Measurements from ENCODE around the gene PRR14. TPM values are rescaled to one million over a fixed set of nuclear protein-coding genes. Genes with fewer than 3 reads are reported as not detected.
"Not testable (repeated sequence)": the region's sequence is repeated elsewhere in the genome, so short reads cannot be mapped to it uniquely, and the experiment has no call there.

Gene PRR14
- total RNA-seq, 2 donors from 2014 or later: 37.0 to 70.3 TPM

DNA sequence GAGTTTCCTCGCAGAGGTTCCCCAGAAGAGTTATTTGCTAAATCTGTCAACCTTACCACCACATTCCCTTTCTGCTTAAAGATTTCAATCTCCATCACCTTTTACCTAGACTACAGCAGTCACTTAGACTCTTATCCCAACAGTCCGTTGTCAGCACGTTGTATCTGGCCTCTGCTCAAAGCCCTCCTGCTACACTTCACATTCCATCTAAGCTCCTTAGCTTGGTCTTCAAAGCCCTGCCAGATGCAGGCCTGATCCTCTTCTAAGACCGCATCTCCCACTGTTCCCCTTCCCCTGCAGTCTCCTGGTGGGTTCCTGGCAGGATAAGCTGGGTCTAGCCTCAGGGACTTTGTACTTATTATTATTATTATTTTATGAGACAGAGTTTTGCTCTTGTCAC lies 37.9 kb downstream of the PRR14 start:
- no peak overlapping the region for H3K27ac ChIP-seq
- no peaks in the 10 kb centered on the region for H3K4me1 ChIP-seq
- H3K27me3 ChIP-seq: no peaks in the 10 kb centered on the region
- H3K4me3 ChIP-seq: no peak overlapping the region
- intact Hi-C loops (cut with DNase I): no loop called here
- TF ChIP-seq, protein P1, sequence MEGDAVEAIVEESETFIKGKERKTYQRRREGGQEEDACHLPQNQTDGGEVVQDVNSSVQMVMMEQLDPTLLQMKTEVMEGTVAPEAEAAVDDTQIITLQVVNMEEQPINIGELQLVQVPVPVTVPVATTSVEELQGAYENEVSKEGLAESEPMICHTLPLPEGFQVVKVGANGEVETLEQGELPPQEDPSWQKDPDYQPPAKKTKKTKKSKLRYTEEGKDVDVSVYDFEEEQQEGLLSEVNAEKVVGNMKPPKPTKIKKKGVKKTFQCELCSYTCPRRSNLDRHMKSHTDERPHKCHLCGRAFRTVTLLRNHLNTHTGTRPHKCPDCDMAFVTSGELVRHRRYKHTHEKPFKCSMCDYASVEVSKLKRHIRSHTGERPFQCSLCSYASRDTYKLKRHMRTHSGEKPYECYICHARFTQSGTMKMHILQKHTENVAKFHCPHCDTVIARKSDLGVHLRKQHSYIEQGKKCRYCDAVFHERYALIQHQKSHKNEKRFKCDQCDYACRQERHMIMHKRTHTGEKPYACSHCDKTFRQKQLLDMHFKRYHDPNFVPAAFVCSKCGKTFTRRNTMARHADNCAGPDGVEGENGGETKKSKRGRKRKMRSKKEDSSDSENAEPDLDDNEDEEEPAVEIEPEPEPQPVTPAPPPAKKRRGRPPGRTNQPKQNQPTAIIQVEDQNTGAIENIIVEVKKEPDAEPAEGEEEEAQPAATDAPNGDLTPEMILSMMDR (IDR thresholded peaks at IDR 0.05): no peak
- H3K36me3 ChIP-seq: no peaks in the 10 kb centered on the region
- H3K9me3 ChIP-seq: no peaks in the 10 kb centered on the region
- no peak for DNase-seq
- no peak overlapping the region for H3K9ac ChIP-seq (ENCODE audit: low read depth in 2 of 2, low read length in 2 of 2)

- Histone ChIP-seq H3K27ac (no peak overlapping the region), H3K36me3 (no peaks in the 10 kb centered on the region), H3K4me1 (no peaks in the 10 kb centered on the region), H3K4me3 (no peak overlapping the region), H3K27me3 (no peaks in the 10 kb centered on the region), H3K9me3 (no peaks in the 10 kb centered on the region), H3K9ac (ENCODE audit: low read depth in 2 of 2, low read length in 2 of 2) (no peak overlapping the region)
- DNase-seq: no peak
- intact Hi-C loops (cut with DNase I): no loop called here
- TF ChIP-seq, protein P1 (IDR thresholded peaks at IDR 0.05): no peak
Observed at GRCh38 chr16:30691907-30692306, 41.1 kb downstream of the PRR14 start.

DNA sequence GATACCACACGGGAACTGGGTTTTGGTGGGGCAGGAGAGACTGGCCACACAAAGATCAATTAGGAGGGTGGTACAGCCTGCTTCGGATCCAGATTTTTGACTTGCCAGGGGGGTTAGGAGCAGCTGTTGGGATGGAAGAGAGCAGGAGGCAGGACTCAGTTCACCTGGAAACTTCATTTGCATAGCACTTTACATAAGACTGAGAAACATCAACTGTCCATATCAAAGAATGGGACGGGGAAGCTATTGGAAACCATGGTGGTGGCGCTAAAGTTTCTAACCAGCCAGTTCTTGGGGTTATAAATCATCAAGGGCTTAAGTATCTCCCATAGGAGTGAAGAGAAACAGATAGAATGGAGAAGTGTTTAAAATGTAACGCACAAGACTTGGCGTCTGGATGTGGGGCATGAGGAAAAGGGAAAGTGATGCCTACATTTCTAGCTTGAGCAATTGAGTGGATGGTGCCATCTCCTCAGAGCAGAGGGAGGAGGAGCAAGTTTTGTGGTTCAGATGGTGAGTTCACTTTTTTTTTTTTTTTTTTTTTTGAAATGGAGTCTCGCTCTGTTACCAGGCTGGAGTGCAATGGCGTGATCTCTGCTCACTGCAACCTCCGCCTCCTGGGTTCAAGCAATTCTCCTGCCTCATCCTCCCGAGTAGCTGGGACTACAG lies 41.8 kb downstream of the PRR14 start:
- no peak for DNase-seq
- H3K4me1 ChIP-seq: no peaks in the 10 kb centered on the region
- TF ChIP-seq, protein P1 (IDR thresholded peaks at IDR 0.05): no peak
- intact Hi-C loops (cut with DNase I): no loop called here
- no peak overlapping the region for H3K27ac ChIP-seq
- H3K36me3 ChIP-seq: no peaks in the 10 kb centered on the region
- no peaks in the 10 kb centered on the region for H3K9me3 ChIP-seq
- H3K4me3 ChIP-seq: no peak overlapping the region
- no peak overlapping the region for H3K9ac ChIP-seq (ENCODE audit: low read depth in 2 of 2, low read length in 2 of 2)
- no peaks in the 10 kb centered on the region for H3K27me3 ChIP-seq

DNA sequence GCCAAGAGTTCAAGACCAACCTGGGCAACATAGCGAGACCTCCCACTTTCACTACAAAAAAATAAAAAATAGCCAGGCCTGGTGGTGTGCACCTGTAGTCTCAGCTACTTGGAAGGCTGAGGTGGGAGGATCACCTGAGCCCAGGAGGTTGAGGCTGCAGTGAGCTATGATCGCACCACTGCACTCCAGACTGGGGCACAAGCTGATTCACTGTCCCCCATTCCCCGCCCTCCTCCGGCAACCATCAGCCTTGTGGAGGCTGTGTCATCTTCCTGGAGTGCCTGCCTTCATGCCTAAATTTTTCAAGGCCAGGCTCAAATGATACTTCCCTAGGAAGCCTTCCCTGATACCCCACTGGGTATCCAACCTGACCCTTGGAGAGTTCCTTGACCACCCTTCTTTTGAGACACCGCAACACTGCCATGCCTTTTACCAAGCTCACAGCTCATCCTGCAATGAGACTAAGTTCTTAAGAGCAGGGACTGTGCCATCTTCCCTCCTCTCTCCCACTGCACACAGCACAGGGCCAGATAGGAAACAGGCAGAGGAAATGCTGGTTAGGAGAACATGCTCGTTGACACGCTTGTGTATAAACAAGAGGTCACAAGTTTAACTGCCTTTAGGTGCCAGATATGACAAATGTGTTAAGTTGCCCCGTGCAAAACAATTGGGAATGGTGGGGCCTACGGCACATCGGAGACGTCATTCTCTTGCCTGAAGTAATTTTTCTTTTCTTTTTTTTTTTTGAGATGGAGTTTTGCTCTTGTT lies 44.4 kb downstream of the PRR14 start:
- no peak for DNase-seq
- TF ChIP-seq, protein P1 (IDR thresholded peaks at IDR 0.05): no peak
- Histone ChIP-seq H3K4me3 (no peak overlapping the region), H3K36me3 (peaks cover under 1% of the 10 kb centered on the region), H3K27me3 (no peaks in the 10 kb centered on the region), H3K27ac (no peak overlapping the region), H3K9ac (ENCODE audit: low read depth in 2 of 2, low read length in 2 of 2) (no peak overlapping the region), H3K4me1 (peaks cover 6% of the 10 kb centered on the region), H3K9me3 (no peaks in the 10 kb centered on the region)
- intact Hi-C loops (cut with DNase I): no loop called here

DNA sequence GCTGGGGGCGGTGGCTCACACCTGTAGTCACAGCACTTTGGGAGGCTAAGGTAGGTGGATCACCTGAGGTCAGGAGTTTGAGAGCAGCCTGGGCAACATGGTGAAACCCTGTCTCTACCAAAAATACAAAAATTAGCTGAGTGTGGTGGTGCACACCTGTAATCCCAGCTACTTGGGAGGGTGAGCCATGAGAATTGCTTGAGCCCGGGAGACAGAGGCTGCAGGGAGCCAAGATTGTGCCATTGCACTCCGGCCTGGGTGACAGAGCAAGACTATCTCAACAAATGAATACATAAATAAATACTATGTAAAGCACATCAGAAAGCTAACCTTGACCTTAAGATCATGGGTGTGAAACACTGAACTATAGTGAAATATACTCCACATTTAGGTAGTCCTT lies 45.9 kb downstream of the PRR14 start:
- H3K27ac ChIP-seq; H3K9me3 ChIP-seq; intact Hi-C loops (cut with DNase I); DNase-seq; H3K27me3 ChIP-seq; H3K4me1 ChIP-seq; H3K4me3 ChIP-seq; H3K9ac ChIP-seq (ENCODE audit: low read depth in 2 of 2, low read length in 2 of 2): not testable (repeated sequence)
- H3K36me3 ChIP-seq: peaks cover 15% of the 10 kb centered on the region
